GM23338 (cell line): Measurements from ENCODE around the gene RAD1.

ENCODE experiments used
- EZH2 ChIP-seq: fragments of 200-600 bp; sonication (generic); IDR thresholded peaks from one replicate; pipeline ENCODE4 v1.8.0; 2017; ENCODE audit warnings: antibody characterized with exemption, mild to moderate bottlenecking, low read depth; ENCODE audit not compliant: unreplicated experiment
- EZH2phosphoT487 ChIP-seq: fragments of 200-600 bp; sonication (generic); IDR thresholded peaks from one replicate; pipeline ENCODE4 v1.8.1; 2018; ENCODE audit warnings: antibody characterized with exemption; ENCODE audit not compliant: unreplicated experiment
- ZNF114 ChIP-seq: fragments of 250-450 bp; sonication (Bioruptor Pico); IDR thresholded peaks from 2 replicates; pipeline ENCODE4 v1.5.0; 2020; ENCODE audit warnings: mild to moderate bottlenecking, moderate library complexity
- TF ChIP-seq, protein P1 (sequence below), 2 experiments: fragments of 200-600 bp in 1 of 2; sonication (generic) in 1 of 2; conservative IDR thresholded peaks; 2 replicates each; pipeline versions ENCODE4 v1.5.1 to v1.6.1; 2016 to 2017; ENCODE audit warnings: antibody characterized with exemption in 2 of 2, low read depth in 2 of 2, mild to moderate bottlenecking in 2 of 2, moderate library complexity in 1 of 2
- TF ChIP-seq, protein P2 (sequence below): IDR thresholded peaks from 2 replicates; pipeline ENCODE4 v1.6.1; 2016; ENCODE audit warnings: antibody characterized with exemption

DNA sequence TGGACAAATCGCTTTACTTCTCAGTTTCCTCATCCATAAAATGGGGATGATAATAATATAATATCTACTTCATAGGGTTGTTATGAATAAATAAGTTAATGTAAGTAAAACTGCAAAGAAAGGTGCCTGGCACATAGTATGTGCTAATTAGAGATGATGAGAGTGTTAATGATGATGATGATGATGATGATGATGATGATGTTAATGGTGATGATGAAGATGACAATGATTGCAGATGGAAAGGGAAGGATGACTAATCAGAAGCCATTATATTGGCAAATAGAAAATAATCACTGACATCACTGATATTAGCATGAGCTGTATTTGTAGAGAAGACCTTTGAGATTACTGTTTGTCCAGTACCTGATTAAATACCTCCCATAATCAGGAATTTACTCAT is 20.6 kb downstream of the RAD1 start:
- TF ChIP-seq, protein P1, sequence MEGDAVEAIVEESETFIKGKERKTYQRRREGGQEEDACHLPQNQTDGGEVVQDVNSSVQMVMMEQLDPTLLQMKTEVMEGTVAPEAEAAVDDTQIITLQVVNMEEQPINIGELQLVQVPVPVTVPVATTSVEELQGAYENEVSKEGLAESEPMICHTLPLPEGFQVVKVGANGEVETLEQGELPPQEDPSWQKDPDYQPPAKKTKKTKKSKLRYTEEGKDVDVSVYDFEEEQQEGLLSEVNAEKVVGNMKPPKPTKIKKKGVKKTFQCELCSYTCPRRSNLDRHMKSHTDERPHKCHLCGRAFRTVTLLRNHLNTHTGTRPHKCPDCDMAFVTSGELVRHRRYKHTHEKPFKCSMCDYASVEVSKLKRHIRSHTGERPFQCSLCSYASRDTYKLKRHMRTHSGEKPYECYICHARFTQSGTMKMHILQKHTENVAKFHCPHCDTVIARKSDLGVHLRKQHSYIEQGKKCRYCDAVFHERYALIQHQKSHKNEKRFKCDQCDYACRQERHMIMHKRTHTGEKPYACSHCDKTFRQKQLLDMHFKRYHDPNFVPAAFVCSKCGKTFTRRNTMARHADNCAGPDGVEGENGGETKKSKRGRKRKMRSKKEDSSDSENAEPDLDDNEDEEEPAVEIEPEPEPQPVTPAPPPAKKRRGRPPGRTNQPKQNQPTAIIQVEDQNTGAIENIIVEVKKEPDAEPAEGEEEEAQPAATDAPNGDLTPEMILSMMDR (conservative IDR thresholded peaks at IDR 0.05; ENCODE audit: low read depth in 2 of 2) = no peak
- TF ChIP-seq ZNF114 (CRISPR knock-in tag) (no peak), EZH2 (no peak), EZH2phosphoT487 (no peak)
- TF ChIP-seq, protein P2, sequence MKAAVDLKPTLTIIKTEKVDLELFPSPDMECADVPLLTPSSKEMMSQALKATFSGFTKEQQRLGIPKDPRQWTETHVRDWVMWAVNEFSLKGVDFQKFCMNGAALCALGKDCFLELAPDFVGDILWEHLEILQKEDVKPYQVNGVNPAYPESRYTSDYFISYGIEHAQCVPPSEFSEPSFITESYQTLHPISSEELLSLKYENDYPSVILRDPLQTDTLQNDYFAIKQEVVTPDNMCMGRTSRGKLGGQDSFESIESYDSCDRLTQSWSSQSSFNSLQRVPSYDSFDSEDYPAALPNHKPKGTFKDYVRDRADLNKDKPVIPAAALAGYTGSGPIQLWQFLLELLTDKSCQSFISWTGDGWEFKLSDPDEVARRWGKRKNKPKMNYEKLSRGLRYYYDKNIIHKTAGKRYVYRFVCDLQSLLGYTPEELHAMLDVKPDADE = no peak
